Measurements from ENCODE around the gene RNF181.

The RNF181 gene

DNA sequence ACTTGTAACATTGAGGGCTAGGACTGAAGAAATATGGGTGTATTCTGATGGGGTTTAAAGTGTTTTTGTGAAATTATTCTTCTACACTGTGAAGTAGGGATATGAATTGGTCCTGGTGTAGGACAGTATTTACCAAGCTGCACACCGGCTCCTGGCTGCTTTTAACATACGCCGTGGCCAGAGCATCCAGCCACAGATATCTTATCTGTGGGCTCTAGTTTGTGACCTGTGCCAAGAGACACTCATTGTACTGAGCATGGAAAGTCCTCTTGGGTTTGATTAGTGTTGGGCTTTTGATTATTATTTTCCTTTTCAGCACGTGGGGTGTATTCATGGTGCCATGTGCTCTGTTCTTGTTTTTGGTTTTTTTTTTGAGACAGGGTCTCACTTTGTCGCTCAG lies 28.4 kb downstream of the RNF181 start:
- TF ChIP-seq CTCF (IDR thresholded peaks at IDR 0.05; ENCODE audit: low read depth, low read length), result no peak
- TF ChIP-seq POLR2A (IDR thresholded peaks at IDR 0.05; ENCODE audit: extremely low read depth, insufficient read length), result no peak
- TF ChIP-seq MAX (IDR thresholded peaks at IDR 0.05; ENCODE audit: low read depth, low read length), result no peak
- TF ChIP-seq MYC (IDR thresholded peaks at IDR 0.05; ENCODE audit: low read depth, low read length), result no peak
- no peak for DNase-seq (ENCODE audit: low read depth)
- no peak overlapping the region for H3K4me3 ChIP-seq (ENCODE audit: low read depth, low read length)

DNA sequence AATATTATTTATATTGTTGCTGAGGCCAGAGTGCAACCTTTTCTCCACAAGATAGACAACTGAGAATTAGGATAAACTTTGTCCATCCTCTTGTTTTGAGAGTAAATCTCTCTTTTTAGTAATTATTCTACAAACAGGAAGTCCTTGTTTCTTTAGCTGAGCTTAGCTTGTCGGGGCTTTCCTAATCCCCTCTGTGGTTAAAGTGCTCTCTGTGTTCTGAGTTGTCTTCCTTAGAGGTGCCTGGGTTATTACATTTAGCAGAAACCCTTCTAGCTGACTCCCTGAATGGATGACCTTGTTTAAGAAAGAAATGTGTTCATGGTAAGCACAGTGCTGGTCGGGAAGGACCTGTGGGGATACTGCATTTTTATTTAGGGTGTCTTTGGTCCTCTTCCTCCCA lies 33.1 kb downstream of the RNF181 start:
- TF ChIP-seq MYC (IDR thresholded peaks at IDR 0.05; ENCODE audit: low read depth, low read length) (no peak), MAX (IDR thresholded peaks at IDR 0.05; ENCODE audit: low read depth, low read length) (no peak), CTCF (IDR thresholded peaks at IDR 0.05; ENCODE audit: low read depth, low read length) (no peak), POLR2A (IDR thresholded peaks at IDR 0.05; ENCODE audit: extremely low read depth, insufficient read length) (no peak)
- DNase-seq (ENCODE audit: low read depth), result no peak
- H3K4me3 ChIP-seq (ENCODE audit: low read depth, low read length), result no peak overlapping the region

GRCh38 chr2:85631316-85631715 lies 35.8 kb downstream of the RNF181 start:
- TF ChIP-seq MAX (IDR thresholded peaks at IDR 0.05; ENCODE audit: low read depth, low read length) (no peak), CTCF (IDR thresholded peaks at IDR 0.05; ENCODE audit: low read depth, low read length) (no peak), POLR2A (IDR thresholded peaks at IDR 0.05; ENCODE audit: extremely low read depth, insufficient read length) (no peak), MYC (IDR thresholded peaks at IDR 0.05; ENCODE audit: low read depth, low read length) (no peak)
- no peak for DNase-seq (ENCODE audit: low read depth)
- H3K4me3 ChIP-seq (ENCODE audit: low read depth, low read length), result no peak overlapping the region

GRCh38 chr2:85635011-85635410 lies 39.5 kb downstream of the RNF181 start:
- no peak overlapping the region for H3K4me3 ChIP-seq (ENCODE audit: low read depth, low read length)
- no peak for DNase-seq (ENCODE audit: low read depth)
- TF ChIP-seq POLR2A (IDR thresholded peaks at IDR 0.05; ENCODE audit: extremely low read depth, insufficient read length) (no peak), MAX (IDR thresholded peaks at IDR 0.05; ENCODE audit: low read depth, low read length) (no peak), MYC (IDR thresholded peaks at IDR 0.05; ENCODE audit: low read depth, low read length) (no peak), CTCF (IDR thresholded peaks at IDR 0.05; ENCODE audit: low read depth, low read length) (no peak)

DNA sequence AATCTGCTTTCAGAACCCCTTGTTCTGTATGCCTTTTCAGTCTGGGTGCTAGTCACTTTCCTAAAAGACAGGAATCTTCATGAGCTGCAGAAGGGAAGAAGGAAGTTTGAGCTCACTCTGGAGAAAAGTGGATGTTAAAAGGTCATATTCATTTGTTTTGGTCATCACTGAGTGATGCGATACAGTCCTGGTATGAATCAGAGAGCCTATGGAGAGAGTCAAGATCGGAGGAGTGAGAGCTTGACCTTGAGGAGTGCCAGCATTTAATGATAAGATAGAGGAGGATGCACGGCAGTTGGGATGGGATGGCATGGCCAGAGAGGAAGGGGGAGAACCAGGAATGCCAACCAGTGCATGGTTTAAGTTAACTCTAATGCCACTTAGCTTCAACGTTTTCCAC lies 40.1 kb downstream of the RNF181 start:
- H3K4me3 ChIP-seq (ENCODE audit: low read depth, low read length), result no peak overlapping the region
- DNase-seq (ENCODE audit: low read depth), result no peak
- no peak for TF ChIP-seq MAX (IDR thresholded peaks at IDR 0.05; ENCODE audit: low read depth, low read length)
- TF ChIP-seq POLR2A (IDR thresholded peaks at IDR 0.05; ENCODE audit: extremely low read depth, insufficient read length), result no peak
- no peak for TF ChIP-seq CTCF (IDR thresholded peaks at IDR 0.05; ENCODE audit: low read depth, low read length)
- TF ChIP-seq MYC (IDR thresholded peaks at IDR 0.05; ENCODE audit: low read depth, low read length), result no peak

GRCh38 chr2:85642725-85643124 lies 47.2 kb downstream of the RNF181 start:
- H3K4me3 ChIP-seq (ENCODE audit: low read depth, low read length), result no peak overlapping the region
- no peak for DNase-seq (ENCODE audit: low read depth)
- TF ChIP-seq CTCF (IDR thresholded peaks at IDR 0.05; ENCODE audit: low read depth, low read length) (no peak), MAX (IDR thresholded peaks at IDR 0.05; ENCODE audit: low read depth, low read length) (no peak), POLR2A (IDR thresholded peaks at IDR 0.05; ENCODE audit: extremely low read depth, insufficient read length) (no peak), MYC (IDR thresholded peaks at IDR 0.05; ENCODE audit: low read depth, low read length) (no peak)

All from NB4 (cell line).